Mesangial cell (primary cell): ENCODE measurements around the gene UBE2L3. TPM values are rescaled to one million over a fixed set of nuclear protein-coding genes. Genes with fewer than 3 reads are reported as not detected.

ENCODE experiments used
- total RNA-seq: library from RNA; depleted of rRNA; stranded (reverse); fragments of >200 nt; gene quantifications from 2 replicates; pipeline ENCODE4 v1.2.3, GENCODE V29; 2015

Gene UBE2L3
- 48.3 and 71.0 TPM in 2 replicates for total RNA-seq

DNA sequence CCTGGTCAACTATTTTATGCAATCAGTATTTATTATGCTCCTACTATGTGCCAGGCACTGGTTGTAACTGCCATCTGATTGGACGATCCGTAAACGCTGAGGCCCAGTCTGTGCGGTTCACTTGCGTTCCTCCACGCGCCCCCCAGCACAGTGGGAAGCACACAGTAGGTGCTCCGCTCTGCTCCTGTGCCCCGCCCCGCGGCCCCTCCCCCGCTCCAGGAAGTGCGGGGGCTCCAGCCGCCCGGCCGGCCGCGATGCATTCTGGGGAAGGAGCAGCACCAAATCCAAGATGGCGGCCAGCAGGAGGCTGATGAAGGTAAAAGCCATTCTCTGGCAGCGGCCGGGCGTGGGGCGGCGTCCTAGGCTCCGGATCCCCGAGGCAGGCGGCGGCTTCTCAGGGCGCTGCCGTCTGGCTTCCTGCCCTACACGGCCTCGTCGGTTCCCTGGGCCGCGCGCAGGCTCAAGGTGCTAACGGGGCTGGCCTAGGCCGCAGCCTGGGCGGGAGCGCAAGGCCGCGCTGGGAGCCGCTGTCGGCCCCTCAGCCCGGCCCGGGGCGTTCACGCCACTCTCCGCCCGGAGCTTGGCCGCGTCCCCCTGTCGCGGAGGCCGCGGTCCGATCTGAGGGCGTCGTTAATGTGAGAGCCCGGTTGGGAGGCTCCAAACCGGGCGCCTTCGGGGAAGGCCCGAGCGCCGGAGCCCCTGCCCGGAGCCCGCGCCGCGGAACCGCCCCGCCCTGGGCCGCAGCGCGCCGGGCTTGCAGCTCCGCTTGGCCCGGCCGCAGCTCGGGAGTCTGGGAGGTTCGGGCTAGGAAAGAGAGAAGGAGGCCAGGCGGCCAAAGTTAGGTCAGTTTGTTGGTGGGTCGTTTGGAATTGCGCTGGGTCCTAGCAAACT, at the start of gene UBE2L3:
Gene UBE2L3 (plus strand): TSS at position 259 of the 891 bp plus-strand sequence. CDS start 31 bp downstream, at position 290.

DNA sequence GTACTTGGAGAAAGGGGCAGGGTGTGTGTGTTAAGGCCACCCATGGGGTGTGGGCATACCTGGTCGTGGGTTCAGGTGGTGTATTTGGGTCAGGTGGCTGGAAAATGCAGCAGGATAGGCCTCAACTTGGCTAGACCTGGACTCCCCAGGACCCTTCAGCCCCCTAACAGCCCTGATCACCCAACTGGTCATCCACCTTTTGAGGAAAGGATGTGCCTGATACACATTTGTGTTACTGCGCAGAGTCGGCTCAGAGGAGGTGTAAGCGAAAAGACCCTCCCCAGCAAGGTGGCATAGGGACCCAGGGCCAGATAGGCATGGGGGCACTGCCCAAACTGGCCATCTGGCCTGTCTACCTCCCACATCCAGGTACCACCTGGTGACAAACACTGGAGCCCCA, 16.2 kb upstream of the UBE2L3 start, which contains the start of gene RIMBP3C:
Gene RIMBP3C (minus strand): TSS at position 101 of the 400 bp plus-strand sequence. CDS start 485 bp downstream, outside the sequence.

DNA sequence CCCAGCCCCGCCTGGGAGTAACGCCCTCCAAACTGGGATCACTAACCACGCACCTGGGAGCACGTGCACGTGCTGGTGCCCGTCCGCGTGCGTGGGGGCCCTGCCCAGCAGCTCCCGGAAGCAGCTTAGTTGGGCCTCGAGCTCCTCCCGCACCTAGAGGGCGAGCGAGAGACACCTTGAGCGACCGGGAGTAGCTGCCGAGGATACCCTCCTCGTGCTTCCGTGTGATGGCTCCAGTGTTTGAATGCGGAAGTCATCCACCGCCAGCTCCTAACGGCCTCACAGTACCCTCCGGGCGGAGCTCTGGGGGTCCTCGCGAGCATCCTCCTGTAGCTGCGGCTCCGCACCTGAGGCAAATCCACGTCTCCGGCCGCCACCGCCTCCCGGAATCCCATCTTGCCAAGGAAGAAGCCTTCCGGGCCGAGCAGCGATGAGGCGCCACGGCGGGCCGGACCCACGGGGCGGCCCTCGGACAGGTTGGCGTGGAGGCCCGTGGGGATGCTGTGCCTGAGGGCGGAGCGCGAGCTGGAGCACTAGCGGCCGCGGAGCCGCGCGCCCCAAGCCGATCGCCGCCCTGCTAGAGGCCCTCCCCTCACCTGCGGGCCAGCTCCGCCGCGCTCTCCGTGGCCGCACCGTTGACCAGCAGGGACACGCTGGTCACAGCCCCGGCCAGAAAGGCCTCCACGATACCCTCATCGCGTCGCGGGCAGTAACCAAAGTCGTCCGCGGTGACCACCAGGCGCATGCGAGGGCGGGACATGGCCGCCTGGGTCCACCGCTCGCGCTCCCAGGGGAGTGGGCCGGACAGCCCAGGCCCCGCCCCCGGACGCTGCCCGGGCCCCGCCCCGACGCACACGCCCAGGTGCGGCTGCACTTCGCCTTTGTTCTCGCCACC, 62.0 kb downstream of the UBE2L3 start, which contains the start of gene YDJC:
Gene YDJC (minus strand): TSS at position 768 of the 895 bp plus-strand sequence. CDS start 8 bp downstream, at position 760.

DNA sequence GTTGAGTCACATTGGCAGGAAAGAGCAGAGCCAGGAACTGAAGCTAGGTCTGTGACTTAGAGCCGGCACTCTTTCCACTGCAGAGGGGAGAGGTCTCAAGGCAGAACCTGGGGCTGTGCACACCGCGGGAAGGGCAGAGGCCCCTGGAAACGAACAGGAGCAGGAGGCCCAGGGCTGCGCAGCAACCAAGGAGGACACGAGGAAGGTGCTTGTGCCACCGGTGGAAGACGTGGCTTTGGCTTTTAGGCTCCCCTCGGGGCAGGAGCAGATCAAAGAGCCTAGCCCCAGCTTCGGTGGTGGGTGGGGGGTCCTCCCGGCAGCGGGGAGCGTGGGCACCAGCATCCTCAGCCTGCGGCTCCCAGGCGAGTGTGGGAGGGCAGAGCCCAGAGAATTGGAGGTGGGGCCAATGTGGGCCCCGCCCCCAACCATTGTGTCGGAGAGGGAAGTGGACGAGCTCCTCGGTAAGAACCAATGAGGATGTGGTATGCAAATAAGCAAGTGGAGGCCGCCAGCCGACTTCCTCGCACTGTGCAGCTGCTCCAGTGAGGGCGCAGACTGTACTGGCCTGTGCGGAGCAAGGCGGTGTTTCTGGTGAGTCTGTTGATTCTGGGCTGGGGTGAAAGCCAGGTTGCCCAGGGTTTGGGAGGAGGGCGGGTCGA, 64.9 kb downstream of the UBE2L3 start, which contains the start of gene CCDC116:
Gene CCDC116 (plus strand): TSS at position 524 of the 659 bp plus-strand sequence. CDS start 422 bp downstream, outside the sequence.

DNA sequence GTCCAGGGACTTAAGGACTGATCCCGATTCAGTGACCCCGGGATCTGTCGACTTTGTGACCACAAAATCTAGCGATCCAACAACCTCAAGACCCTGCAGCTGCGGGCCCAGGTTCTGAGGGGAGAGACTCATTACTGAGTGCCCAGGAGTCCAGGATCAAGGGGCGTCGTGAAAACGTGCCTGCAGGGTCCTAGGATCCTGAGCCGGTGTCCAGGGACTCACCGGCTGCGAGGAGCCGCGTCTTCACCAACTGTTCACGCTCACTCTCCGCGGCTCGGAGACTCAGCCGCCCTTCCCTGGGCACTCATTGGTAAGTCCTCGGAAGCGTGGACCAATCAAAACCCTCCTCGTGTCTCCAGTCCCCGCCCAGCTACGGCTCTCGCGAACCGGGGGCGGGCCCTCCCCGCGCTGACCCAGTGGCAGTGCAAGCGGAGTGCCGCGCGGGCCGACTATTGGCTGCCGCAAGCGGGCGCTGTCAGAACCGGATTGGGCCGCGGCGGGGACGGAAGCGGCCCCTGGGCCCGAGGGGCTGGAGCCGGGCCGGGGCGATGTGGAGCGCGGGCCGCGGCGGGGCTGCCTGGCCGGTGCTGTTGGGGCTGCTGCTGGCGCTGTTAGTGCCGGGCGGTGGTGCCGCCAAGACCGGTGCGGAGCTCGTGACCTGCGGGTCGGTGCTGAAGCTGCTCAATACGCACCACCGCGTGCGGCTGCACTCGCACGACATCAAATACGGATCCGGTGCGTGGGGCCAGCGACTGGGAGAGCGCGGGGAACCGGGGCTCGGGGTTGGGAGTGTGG, 74.5 kb downstream of the UBE2L3 start, which contains the start of gene SDF2L1:
Gene SDF2L1 (plus strand): TSS at position 514 of the 795 bp plus-strand sequence. CDS start 35 bp downstream, at position 549.

Other genes with a start within 250 kb of the UBE2L3 start
- gene RIMBP3B, start 184.0 kb upstream of the UBE2L3 start, total RNA-seq: not detected in 2 replicates
- gene HIC2, start 150.3 kb upstream of the UBE2L3 start, total RNA-seq: 3.1 and 3.5 TPM in 2 replicates
- gene TMEM191C, start 100.3 kb upstream of the UBE2L3 start, total RNA-seq: 0.98 and 1.3 TPM in 2 replicates
- gene RIMBP3C, start 16.3 kb upstream of the UBE2L3 start, total RNA-seq: 0.13 and 0.33 TPM in 2 replicates
- 60.8 and 90.0 TPM in 2 replicates for gene YDJC, start 62.3 kb downstream of the UBE2L3 start, total RNA-seq
- gene CCDC116, start 65.0 kb downstream of the UBE2L3 start, total RNA-seq: 0.13 and 0.16 TPM in 2 replicates
- 47.8 and 126 TPM in 2 replicates for gene SDF2L1, start 74.6 kb downstream of the UBE2L3 start, total RNA-seq
- 34.5 and 35.6 TPM in 2 replicates for gene PPIL2, start 98.3 kb downstream of the UBE2L3 start, total RNA-seq
- 3.3 and 5.3 TPM in 2 replicates for gene YPEL1, start 168.1 kb downstream of the UBE2L3 start, total RNA-seq